ENCODE results near the gene FAM78A.

- TF ChIP-seq CTCF (IDR thresholded peaks at IDR 0.05; ENCODE audit: control extremely low read depth in 1 of 3, insufficient read depth in 1 of 3, low read depth in 1 of 3, low read length in 3 of 3) (no peak), SP1 (IDR thresholded peaks at IDR 0.05; ENCODE audit: low read depth, low read length) (no peak), EZH2 (IDR thresholded peaks at IDR 0.05; ENCODE audit: low read depth, low read length, severe bottlenecking) (no peak), TEAD4 (IDR thresholded peaks at IDR 0.05; ENCODE audit: low read depth, low read length) (no peak), BCL11A (IDR thresholded peaks at IDR 0.05; ENCODE audit: low read depth in 2 of 2, low read length in 2 of 2) (no peak), CEBPB (IDR thresholded peaks at IDR 0.05; ENCODE audit: low read depth, low read length) (no peak), ATF3 (IDR thresholded peaks at IDR 0.05; ENCODE audit: insufficient read depth, low read depth, low read length) (no peak), POLR2A (IDR thresholded peaks at IDR 0.05; ENCODE audit: control extremely low read depth in 1 of 2, low read depth in 2 of 2, low read length in 2 of 2) (no peak), RNF2 (IDR thresholded peaks at IDR 0.05; ENCODE audit: borderline replicate concordance, low read depth, low read length, missing control alignments, poor library complexity, severe bottlenecking) (no peak), JUND (IDR thresholded peaks at IDR 0.05; ENCODE audit: low read length) (no peak), SUZ12 (IDR thresholded peaks at IDR 0.05; ENCODE audit: low read length) (no peak), TAF1 (IDR thresholded peaks at IDR 0.05; ENCODE audit: low read depth, low read length) (no peak), HDAC2 (IDR thresholded peaks at IDR 0.05; ENCODE audit: borderline replicate concordance in 1 of 2, low read depth in 2 of 2, low read length in 2 of 2) (no peak), RFX5 (IDR thresholded peaks at IDR 0.05; ENCODE audit: borderline replicate concordance, low read depth, low read length) (no peak)
Measured at GRCh38 chr9:131258698-131259431, 17.4 kb downstream of the FAM78A start.

Data from H1 (cell line).